Thyroid gland (tissue), 4 donors: ENCODE data around the gene TFR2.

Experiments used
- CTCF ChIP-seq, 6 experiments: fragments of 200-600 bp in 3 of 6; fragments of 450-650 bp in 3 of 6; sonication (generic) in 3 of 6; IDR thresholded peaks; one replicate each; pipeline ENCODE4 v1.5.1; 2016 to 2019; ENCODE audit warnings: antibody characterized with exemption in 6 of 6, mild to moderate bottlenecking in 2 of 6, inconsistent platforms in 1 of 6, moderate library complexity in 1 of 6
- POLR2A ChIP-seq, 2 donors: fragments of 450-650 bp; IDR thresholded peaks; one replicate each; pipeline ENCODE4 v1.6.1; 2017; ENCODE audit warnings: antibody characterized with exemption in 2 of 2, mild to moderate bottlenecking in 2 of 2, moderate library complexity in 1 of 2

DNA sequence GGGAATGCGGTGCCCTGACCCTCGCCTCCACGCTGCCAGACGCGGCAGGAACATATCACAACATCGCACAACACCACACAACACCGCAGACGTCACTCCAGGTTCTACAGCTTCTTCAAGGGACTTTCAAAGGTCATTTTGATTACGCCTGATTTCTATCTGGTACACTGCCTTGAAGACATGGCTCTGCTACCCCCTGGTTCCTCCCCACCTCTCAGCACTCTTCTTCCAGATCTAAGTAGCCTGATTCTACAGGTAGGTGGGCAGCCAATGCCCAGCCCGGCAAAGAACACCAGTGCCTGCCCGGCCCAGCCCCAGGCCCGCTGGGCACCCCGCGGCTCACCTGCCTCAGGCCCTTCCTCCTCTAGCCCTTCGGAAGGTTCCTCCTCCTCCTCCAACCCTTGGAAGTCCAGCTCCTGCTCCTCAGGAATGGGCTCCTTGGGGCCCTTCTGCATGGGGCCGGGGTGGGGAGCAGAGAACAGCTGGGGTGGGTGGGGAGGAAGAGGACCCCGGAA is 44.3 kb upstream of the TFR2 start:
- no peak for TF ChIP-seq POLR2A (IDR thresholded peaks at IDR 0.05)
- no peak for TF ChIP-seq CTCF (IDR thresholded peaks at IDR 0.05)
